NCI-H82 treated with DMSO at 0.1 percent for 48 hours (cell line): ENCODE data around the gene SLC22A15.

Experiments used
- DNase-seq: peaks from one replicate; lab custom pipeline; 2025; ENCODE audit not compliant: unreplicated experiment; lab: John Stamatoyannopoulos, UW

The SLC22A15 gene

GRCh38 chr1:116099379-116099778, 123.1 kb downstream of the SLC22A15 start:
- DNase-seq, result no peak

- no peak for DNase-seq
Observed at GRCh38 chr1:116099919-116100318, 123.6 kb downstream of the SLC22A15 start.

GRCh38 chr1:116104667-116105066, 128.4 kb downstream of the SLC22A15 start:
- DNase-seq, result no peak

- DNase-seq, result no peak
Observed at GRCh38 chr1:116105996-116106395, 129.7 kb downstream of the SLC22A15 start.

GRCh38 chr1:116106646-116107045, 130.3 kb downstream of the SLC22A15 start:
- DNase-seq, result no peak

GRCh38 chr1:116107371-116107770, 131.1 kb downstream of the SLC22A15 start:
- no peak for DNase-seq

GRCh38 chr1:116110567-116111523, 134.5 kb downstream of the SLC22A15 start, which contains the start of gene MAB21L3:
Gene MAB21L3 (plus strand): TSS chr1:116111399. CDS start chr1:116112616, 1,217 bp downstream.
- no peak for DNase-seq

GRCh38 chr1:116111524-116112021, 135.3 kb downstream of the SLC22A15 start:
- DNase-seq, result no peak

- DNase-seq, result no peak
Observed at GRCh38 chr1:116112388-116113140, 136.3 kb downstream of the SLC22A15 start.

- DNase-seq, result no peak
Observed at GRCh38 chr1:116113615-116114014, 137.3 kb downstream of the SLC22A15 start.

- DNase-seq, result no peak
Observed at GRCh38 chr1:116115476-116116439, 139.4 kb downstream of the SLC22A15 start.

- DNase-seq, result no peak
Observed at GRCh38 chr1:116118471-116118870, 142.2 kb downstream of the SLC22A15 start.
